Activated T-helper 1 cell treated with anti-CD3 and anti-CD28 coated beads, Interleukin-12 subunit alpha, Interleukin-12 subunit beta, Interleukin-2, Interleukin-4 antibody, amounts not matched to agents 30 ng/mL and 10 ng/mL and 1 ng/mL, durations not matched to agents 14 hours and 24 hours and 36 hours (primary cell): ENCODE measurements around the gene KITLG. TPM values are rescaled to one million over a fixed set of nuclear protein-coding genes. Genes with fewer than 3 reads are reported as not detected.

Experiments
- DNase-seq: peaks from one replicate; pipeline ENCODE4 v3.0.0; 2021; ENCODE audit warnings: low spot score
- H3K27ac Mint-ChIP-seq: one replicate; pipeline ENCODE4 v1.8.0; 2021; ENCODE audit warnings: mild to moderate bottlenecking, mixed read lengths
- H3K27me3 Mint-ChIP-seq: one replicate; pipeline ENCODE4 v1.8.0; 2022; ENCODE audit warnings: mild to moderate bottlenecking, moderate library complexity, mixed read lengths; ENCODE audit not compliant: insufficient read depth
- H3K36me3 Mint-ChIP-seq: one replicate; pipeline ENCODE4 v1.8.0; 2021; ENCODE audit warnings: low read depth, mixed read lengths
- H3K4me1 Mint-ChIP-seq: one replicate; pipeline ENCODE4 v1.8.0; 2021; ENCODE audit warnings: low read depth, mixed read lengths
- H3K4me3 Mint-ChIP-seq: one replicate; pipeline ENCODE4 v1.8.0; 2021; ENCODE audit warnings: mild to moderate bottlenecking, moderate library complexity, mixed read lengths
- H3K9me3 Mint-ChIP-seq: one replicate; pipeline ENCODE4 v1.8.0; 2021; ENCODE audit warnings: mixed read lengths
- intact Hi-C: fragments of 100-400 bp; cut with micrococcal nuclease; formaldehyde crosslinking; loops from one replicate; pipeline ENCODE4 v1.15.1; 2024
- total RNA-seq: library from RNA; stranded (reverse); gene quantifications from 2 replicates; pipeline ENCODE4 v1.2.3, GENCODE V29; 2022

The KITLG gene
- total RNA-seq, 1 donor from 2014 or later: not detected

DNA sequence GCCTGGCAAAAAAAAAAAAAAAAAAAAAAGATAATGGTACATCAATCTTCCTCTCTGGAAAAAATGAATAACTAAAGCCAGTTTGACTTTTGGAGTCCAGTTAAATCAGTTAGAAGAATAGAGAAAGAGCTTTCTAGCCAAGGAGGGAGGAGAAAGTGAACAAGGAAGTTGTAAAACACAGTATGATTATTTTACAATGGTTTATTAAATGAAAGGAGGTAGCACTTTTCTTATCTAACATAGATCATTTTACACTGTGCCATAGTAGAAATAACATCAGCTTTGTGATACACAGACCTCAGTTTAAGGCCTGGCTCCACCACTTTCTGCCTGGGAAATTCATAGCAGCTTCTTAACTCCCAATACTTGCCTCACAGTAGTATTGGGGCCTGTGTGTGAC is 15.4 kb upstream of the KITLG start:
- Mint-ChIP-seq H3K4me1 (no peaks in the 10 kb centered on the region), H3K36me3 (no peaks in the 10 kb centered on the region), H3K4me3 (no peak overlapping the region), H3K9me3 (no peaks in the 10 kb centered on the region), H3K27me3 (no peaks in the 10 kb centered on the region), H3K27ac (no peak overlapping the region)
- DNase-seq: no peak
- intact Hi-C loops: no loop called here

GRCh38 chr12:88594780-88595179 is 14.5 kb upstream of the KITLG start:
- H3K4me3 Mint-ChIP-seq: no peak overlapping the region
- no peak overlapping the region for H3K27ac Mint-ChIP-seq
- DNase-seq: no peak
- intact Hi-C loops: no loop called here
- H3K36me3 Mint-ChIP-seq: no peaks in the 10 kb centered on the region
- no peaks in the 10 kb centered on the region for H3K27me3 Mint-ChIP-seq
- no peaks in the 10 kb centered on the region for H3K4me1 Mint-ChIP-seq
- no peaks in the 10 kb centered on the region for H3K9me3 Mint-ChIP-seq

DNA sequence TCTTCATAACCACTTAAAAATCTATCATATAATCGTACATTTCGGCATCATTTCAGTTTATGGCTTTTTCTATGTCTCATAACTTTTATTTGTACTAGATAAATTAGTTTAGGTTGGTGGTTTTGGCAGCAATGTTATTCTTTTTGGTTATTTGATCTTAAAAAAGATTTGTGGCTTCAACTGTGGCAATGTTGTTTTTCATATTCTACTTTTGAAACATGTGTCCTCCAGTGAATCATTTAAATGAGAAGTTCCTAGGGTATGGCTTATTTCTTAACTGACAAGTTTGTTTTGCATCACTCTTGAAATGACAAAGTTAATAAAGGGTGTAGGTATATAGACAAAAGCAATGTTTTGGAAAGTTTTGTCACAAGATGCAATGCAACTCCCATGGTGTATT is 11.1 kb upstream of the KITLG start:
- H3K36me3 Mint-ChIP-seq: no peaks in the 10 kb centered on the region
- no peak overlapping the region for H3K4me3 Mint-ChIP-seq
- no peaks in the 10 kb centered on the region for H3K27me3 Mint-ChIP-seq
- no peak overlapping the region for H3K27ac Mint-ChIP-seq
- DNase-seq: no peak
- H3K9me3 Mint-ChIP-seq: peaks cover 5% of the 10 kb centered on the region
- intact Hi-C loops: no loop called here
- H3K4me1 Mint-ChIP-seq: no peaks in the 10 kb centered on the region

DNA sequence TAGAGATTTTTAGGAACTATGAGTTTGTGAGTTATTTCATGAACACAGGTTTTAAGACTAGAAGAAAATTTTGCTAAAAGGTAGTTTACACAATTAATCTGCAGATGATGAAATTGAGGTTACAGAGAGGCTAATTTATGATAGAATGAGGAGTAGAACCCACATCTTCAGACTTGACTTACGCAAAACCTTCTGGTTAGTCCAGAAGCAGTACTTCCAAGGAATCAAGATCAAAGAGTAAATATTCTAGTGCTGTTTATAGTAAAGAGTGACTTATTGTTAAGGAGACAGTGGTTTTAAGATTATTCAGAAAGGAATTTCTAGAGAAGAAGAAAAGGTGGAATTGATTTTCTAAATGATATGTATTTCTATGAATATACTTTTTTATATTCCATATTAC is 10.6 kb upstream of the KITLG start:
- intact Hi-C loops: no loop called here
- no peaks in the 10 kb centered on the region for H3K36me3 Mint-ChIP-seq
- no peak overlapping the region for H3K27ac Mint-ChIP-seq
- H3K4me1 Mint-ChIP-seq: no peaks in the 10 kb centered on the region
- H3K4me3 Mint-ChIP-seq: no peak overlapping the region
- peaks cover 5% of the 10 kb centered on the region for H3K9me3 Mint-ChIP-seq
- DNase-seq: no peak
- no peaks in the 10 kb centered on the region for H3K27me3 Mint-ChIP-seq

DNA sequence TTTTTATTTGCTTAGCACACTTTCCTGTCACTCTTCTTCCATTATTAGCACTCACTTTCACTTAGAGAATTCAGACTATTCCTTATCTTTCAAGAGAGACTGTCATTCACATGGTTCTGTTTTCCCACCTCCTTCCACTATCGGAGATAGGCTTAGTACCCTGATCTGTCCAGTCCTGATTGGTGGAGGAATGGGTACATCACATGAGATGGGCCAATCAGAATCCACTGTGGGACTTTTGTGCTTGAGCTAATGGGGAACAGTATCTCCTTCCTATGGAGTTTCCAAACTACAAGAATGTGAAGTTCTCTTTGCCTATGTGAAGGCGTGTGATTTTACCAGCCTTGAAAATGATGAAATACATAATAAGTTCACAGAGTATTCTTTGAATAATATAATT is 4.8 kb upstream of the KITLG start:
- Mint-ChIP-seq H3K9me3 (peaks cover 5% of the 10 kb centered on the region), H3K27ac (no peak overlapping the region)

DNA sequence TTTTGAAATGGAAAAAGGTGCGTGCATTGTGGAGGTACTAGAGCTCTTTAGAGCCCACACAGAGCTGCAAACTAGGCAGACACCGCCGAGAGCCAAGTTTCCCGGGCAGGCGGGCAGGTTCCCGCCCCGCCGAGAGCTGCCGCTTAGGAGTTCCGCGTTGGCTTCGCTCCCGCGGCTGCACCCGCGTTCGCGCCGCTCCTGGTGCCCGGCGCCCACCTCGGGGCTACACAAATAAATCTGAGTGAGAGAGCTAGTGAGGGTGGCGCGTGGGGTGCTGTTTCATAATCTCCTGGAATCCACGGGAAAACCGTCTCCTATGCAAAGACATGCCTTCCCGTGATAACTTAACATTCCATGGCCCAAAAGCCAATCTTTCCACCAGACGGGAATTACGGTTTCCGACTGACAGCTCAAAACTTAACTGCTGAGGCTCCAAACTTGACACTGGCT is 645 bp downstream of the KITLG start:
- H3K9me3 Mint-ChIP-seq: no peaks in the 10 kb centered on the region
- H3K4me3 Mint-ChIP-seq: peak overlapping the region; percentile 70
- peaks cover 7% of the 10 kb centered on the region for H3K4me1 Mint-ChIP-seq
- intact Hi-C loops: no loop called here
- H3K27ac Mint-ChIP-seq: no peak overlapping the region
- H3K36me3 Mint-ChIP-seq: no peaks in the 10 kb centered on the region
- DNase-seq: no peak
- peaks cover 52% of the 10 kb centered on the region for H3K27me3 Mint-ChIP-seq

More for the DNA sequence above, 4.8 kb upstream of the KITLG start:
- H3K4me1 Mint-ChIP-seq: peaks cover 2% of the 10 kb centered on the region
- H3K36me3 Mint-ChIP-seq: no peaks in the 10 kb centered on the region
- no peak overlapping the region for H3K4me3 Mint-ChIP-seq
- DNase-seq: no peak
- H3K27me3 Mint-ChIP-seq: peaks cover 26% of the 10 kb centered on the region
- intact Hi-C loops: no loop called here

DNA sequence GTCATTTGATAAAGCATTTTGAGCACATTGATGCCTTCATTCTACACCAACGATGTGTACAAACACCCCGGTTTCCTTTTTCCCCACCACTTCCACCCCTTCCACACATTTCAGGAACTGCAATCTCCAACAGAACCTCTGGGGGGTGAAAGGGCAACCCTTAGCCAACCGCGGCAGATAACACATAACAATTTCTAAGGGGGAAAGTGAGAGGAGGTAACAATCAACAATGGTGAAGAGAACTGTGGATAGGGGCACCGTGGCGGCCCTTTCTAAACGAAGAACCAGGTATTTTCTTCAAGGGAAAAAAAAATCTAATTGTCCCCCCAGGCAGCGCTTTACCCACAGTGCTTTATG is 1.1 kb downstream of the KITLG start:
- no peaks in the 10 kb centered on the region for H3K9me3 Mint-ChIP-seq
- intact Hi-C loops: no loop called here
- H3K4me1 Mint-ChIP-seq: peaks cover 7% of the 10 kb centered on the region
- no peak for DNase-seq
- H3K36me3 Mint-ChIP-seq: no peaks in the 10 kb centered on the region
- peaks cover 52% of the 10 kb centered on the region for H3K27me3 Mint-ChIP-seq
- H3K27ac Mint-ChIP-seq: no peak overlapping the region
- H3K4me3 Mint-ChIP-seq: no peak overlapping the region

GRCh38 chr12:88578276-88579160 is 1.8 kb downstream of the KITLG start:
- Mint-ChIP-seq H3K27ac (no peak overlapping the region), H3K4me1 (peaks cover 7% of the 10 kb centered on the region), H3K27me3 (peaks cover 52% of the 10 kb centered on the region), H3K36me3 (no peaks in the 10 kb centered on the region), H3K4me3 (no peak overlapping the region), H3K9me3 (no peaks in the 10 kb centered on the region)
- intact Hi-C loops: no loop called here
- DNase-seq: no peak

DNA sequence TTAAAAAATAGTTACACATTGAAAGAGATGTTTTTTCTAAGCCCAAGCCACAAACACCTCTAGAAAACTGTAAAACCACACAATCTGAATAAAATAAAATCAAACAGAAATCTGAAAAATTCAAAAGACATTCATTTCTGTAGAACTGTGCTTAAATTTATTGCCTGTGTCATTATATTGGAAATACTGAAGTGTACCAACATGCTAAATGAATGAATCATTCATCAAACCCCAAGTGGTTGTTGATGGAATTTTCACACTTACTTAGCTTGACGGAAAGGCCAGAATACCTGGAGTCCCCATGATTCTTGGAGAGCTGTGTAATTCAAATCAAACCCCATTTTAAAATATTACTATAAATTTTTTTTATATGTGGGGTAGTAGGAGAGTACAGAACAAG is 2.7 kb downstream of the KITLG start:
- intact Hi-C loops: no loop called here
- Mint-ChIP-seq H3K9me3 (no peaks in the 10 kb centered on the region), H3K27ac (no peak overlapping the region), H3K27me3 (peaks cover 46% of the 10 kb centered on the region), H3K4me3 (no peak overlapping the region), H3K4me1 (peaks cover 7% of the 10 kb centered on the region), H3K36me3 (no peaks in the 10 kb centered on the region)
- no peak for DNase-seq

DNA sequence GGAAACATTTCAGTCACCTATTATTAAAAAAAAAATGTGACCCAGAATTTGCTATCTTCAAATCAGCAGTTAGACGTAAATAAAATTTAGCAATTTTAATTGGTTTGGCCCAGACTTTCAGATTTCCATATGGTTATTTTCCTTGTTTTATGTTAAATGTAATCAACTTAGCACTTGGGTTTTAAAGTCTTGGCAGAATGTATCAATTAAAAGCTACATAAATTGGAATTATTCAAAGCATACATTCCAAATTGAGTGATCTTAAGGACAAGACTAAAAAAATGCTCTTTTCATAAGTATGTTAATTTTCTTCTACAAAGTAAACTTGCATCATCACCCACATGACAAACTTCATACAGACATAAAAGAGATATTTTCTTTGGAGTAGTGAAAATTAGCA is 3.4 kb downstream of the KITLG start:
- peaks cover 7% of the 10 kb centered on the region for H3K4me1 Mint-ChIP-seq
- DNase-seq: no peak
- no peak overlapping the region for H3K4me3 Mint-ChIP-seq
- no peaks in the 10 kb centered on the region for H3K36me3 Mint-ChIP-seq
- H3K9me3 Mint-ChIP-seq: no peaks in the 10 kb centered on the region
- peaks cover 40% of the 10 kb centered on the region for H3K27me3 Mint-ChIP-seq
- H3K27ac Mint-ChIP-seq: no peak overlapping the region
- intact Hi-C loops: no loop called here

GRCh38 chr12:88575361-88575970 is 4.8 kb downstream of the KITLG start:
- Mint-ChIP-seq H3K27me3 (peaks cover 31% of the 10 kb centered on the region), H3K4me1 (peaks cover 7% of the 10 kb centered on the region), H3K36me3 (no peaks in the 10 kb centered on the region), H3K4me3 (no peak overlapping the region), H3K27ac (no peak overlapping the region), H3K9me3 (no peaks in the 10 kb centered on the region)
- no peak for DNase-seq
- intact Hi-C loops: no loop called here

GRCh38 chr12:88574278-88574677 is 6.0 kb downstream of the KITLG start:
- H3K27me3 Mint-ChIP-seq: peaks cover 21% of the 10 kb centered on the region
- intact Hi-C loops: no loop called here
- DNase-seq: no peak
- no peak overlapping the region for H3K4me3 Mint-ChIP-seq
- H3K36me3 Mint-ChIP-seq: no peaks in the 10 kb centered on the region
- H3K9me3 Mint-ChIP-seq: no peaks in the 10 kb centered on the region
- H3K4me1 Mint-ChIP-seq: no peaks in the 10 kb centered on the region
- no peak overlapping the region for H3K27ac Mint-ChIP-seq

DNA sequence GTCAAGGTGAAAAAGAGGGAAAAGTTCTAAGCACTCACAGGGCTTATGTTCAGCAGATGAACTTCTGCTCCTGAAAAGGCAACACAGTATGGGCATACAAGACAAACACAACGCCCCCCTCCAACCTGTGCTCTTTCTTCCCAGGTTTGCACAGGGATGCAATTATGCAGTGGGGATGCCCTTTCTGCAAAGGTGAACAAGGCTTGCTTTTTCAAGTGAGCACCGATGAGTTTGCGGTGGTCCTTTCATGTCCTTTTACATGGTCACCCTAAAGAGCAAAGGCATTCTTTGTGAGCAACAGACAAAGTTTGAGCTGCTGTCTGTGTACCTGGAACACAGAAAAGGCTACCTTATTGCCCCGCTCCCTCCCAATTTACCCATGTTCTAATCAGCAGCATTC is 6.7 kb downstream of the KITLG start:
- no peaks in the 10 kb centered on the region for H3K4me1 Mint-ChIP-seq
- no peak overlapping the region for H3K27ac Mint-ChIP-seq
- H3K36me3 Mint-ChIP-seq: no peaks in the 10 kb centered on the region
- no peak overlapping the region for H3K4me3 Mint-ChIP-seq
- intact Hi-C loops: no loop called here
- no peak for DNase-seq
- no peaks in the 10 kb centered on the region for H3K9me3 Mint-ChIP-seq
- peaks cover 14% of the 10 kb centered on the region for H3K27me3 Mint-ChIP-seq
